SKM-1 treated with dmso at 0.1 percent for 144 hours (cell line): Measurements from ENCODE around the gene LRIG1.

ENCODE experiments used
- DNase-seq: peaks from one replicate; lab custom pipeline; 2025; ENCODE audit not compliant: unreplicated experiment; lab: John Stamatoyannopoulos, UW

Gene LRIG1

GRCh38 chr3:66470956-66471686 is 29.7 kb downstream of the LRIG1 start:
- no peak for DNase-seq

- no peak for DNase-seq
Observed at GRCh38 chr3:66470285-66470684, 30.5 kb downstream of the LRIG1 start.

- no peak for DNase-seq
Observed at GRCh38 chr3:66469220-66469640, 31.6 kb downstream of the LRIG1 start.

GRCh38 chr3:66467996-66468735 is 32.7 kb downstream of the LRIG1 start:
- no peak for DNase-seq

DNA sequence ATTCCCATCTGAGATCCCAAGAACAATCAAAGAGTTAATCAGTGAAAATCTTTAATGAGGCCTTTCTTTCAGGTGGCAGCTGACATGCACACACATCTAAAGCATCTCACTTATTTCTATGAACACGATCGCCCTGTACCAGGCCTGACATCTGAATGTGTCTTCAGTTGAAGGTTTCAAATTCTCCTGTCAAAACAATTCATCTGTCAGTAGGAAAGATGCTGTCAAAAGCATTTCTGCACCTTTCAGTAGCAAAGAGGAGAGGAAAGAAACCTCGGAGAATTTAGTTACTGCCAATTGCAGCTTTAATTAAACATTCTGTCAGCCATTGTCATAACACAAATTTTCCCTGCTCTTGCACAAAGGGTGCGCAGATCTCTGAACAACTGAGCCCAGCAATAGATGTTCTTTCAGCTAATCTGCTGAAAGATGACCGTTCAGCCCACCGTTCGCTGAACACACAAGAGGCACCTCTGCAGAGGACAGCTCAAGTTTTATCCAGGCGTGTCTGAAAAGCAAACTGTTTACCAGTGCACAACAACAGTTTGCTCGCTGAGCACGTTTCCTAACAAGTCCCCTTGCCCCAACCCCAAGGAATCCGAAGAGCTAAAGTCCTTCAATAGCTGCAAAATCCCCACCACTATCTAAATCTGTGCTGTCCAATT is 34.1 kb downstream of the LRIG1 start:
- no peak for DNase-seq

- DNase-seq, result peak; percentile 17
Observed at GRCh38 chr3:66465587-66465986, 35.2 kb downstream of the LRIG1 start.

DNA sequence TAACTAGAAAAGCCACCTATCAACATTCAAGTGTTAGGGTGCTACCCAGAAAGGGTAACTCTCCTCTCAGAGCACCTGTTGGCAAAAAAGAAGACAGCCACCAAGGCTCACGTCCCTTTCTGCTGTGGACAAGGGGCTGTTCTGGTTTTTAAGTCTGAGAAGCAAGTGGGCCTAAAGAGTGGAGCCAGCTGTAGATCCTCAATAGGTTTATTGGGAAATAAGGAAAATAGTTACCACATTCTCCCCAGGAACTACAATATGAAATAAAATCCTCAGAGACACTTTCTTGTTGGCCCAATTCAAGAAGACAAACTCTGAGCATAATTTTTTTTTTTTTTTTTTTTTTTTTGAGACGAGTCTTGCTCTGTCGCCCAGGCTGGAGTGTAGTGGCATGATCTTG is 35.8 kb downstream of the LRIG1 start:
- DNase-seq, result no peak

GRCh38 chr3:66464512-66464894 is 36.3 kb downstream of the LRIG1 start:
- DNase-seq, result no peak

DNA sequence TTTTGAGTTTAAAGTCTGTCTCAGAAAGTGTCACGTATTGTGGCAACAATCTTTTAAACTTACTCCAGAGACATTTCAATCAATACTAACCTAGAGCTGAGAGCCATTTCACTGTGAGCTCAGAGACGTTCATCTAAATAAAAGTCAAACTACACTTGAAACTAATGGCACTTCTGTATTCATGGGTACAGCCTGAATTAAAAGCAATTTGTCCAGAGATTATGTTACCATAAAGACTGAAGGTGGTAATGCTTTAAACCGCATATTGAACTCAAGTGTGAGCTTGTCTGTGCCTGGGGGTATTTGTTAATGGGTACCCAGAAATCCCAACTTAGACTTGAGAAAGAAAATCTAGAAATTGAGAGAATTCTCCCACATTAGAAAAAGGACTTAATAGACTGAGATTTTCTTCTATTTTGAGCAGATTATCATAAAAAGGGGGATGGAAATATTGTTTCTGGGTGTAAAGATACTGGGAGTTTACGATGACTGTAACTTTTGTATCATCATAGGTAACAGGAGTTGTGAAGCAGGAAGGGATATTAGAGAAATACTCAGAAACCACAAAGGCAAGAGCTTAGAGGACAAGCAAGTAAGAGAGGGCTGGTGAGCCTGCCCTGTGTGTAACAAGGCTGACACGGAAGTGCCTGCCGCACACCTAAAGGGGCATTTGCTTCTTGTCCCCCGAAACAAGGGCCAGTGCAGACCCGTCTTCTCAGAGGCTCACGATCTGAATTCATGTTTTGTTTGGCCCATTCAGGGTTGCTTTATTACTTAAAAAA is 36.9 kb downstream of the LRIG1 start:
- DNase-seq, result no peak

DNA sequence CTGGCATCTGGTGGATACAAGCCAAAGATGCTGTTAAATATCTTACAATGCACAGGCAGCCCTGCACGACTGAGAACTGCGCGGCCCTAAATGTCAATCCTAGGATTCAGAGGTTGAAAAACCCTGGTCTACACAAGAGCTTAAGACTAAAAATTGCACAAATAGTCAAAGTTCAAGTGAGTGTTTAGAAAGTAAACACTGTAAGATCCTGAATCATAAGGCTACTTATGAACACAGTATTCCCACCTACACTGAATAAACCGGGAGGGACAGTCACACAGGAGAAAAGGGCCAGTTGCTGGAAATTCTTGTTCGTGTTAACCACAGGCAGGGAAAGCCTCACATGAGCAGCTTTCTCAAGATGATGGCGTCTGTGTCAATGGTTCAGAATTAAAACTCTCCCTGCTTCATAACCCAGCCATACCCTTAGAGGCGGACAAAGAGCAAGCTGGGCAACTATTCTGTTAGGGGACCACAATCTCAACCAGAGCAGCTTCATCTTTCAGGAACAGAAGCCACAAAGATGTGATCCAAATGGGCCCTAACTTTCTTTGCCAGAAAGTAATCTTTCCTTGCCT is 37.7 kb downstream of the LRIG1 start:
- DNase-seq, result no peak

GRCh38 chr3:66457252-66457651 is 43.6 kb downstream of the LRIG1 start:
- DNase-seq, result no peak

GRCh38 chr3:66456711-66457173 is 44.1 kb downstream of the LRIG1 start:
- no peak for DNase-seq

DNA sequence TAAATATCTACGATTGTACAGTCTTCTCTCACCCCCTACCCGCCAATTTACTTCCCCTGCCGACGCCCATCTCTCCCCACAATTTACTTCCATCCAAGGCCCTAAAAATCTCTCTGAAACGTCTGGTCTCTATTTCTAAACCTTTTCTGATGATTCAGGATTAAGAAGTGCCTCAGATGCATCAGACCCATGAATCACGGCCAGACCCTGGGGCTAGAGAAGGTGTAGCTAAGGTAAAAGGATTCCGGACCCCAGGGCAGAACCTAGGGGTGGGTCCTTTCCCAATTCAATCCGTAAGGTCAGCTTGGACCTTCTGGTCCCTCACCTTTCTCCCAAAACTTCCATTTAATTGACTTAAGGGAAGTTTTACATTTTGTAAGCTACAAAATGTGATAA is 46.4 kb downstream of the LRIG1 start:
- no peak for DNase-seq

- no peak for DNase-seq
Observed at GRCh38 chr3:66453651-66454463, 47.0 kb downstream of the LRIG1 start.

DNA sequence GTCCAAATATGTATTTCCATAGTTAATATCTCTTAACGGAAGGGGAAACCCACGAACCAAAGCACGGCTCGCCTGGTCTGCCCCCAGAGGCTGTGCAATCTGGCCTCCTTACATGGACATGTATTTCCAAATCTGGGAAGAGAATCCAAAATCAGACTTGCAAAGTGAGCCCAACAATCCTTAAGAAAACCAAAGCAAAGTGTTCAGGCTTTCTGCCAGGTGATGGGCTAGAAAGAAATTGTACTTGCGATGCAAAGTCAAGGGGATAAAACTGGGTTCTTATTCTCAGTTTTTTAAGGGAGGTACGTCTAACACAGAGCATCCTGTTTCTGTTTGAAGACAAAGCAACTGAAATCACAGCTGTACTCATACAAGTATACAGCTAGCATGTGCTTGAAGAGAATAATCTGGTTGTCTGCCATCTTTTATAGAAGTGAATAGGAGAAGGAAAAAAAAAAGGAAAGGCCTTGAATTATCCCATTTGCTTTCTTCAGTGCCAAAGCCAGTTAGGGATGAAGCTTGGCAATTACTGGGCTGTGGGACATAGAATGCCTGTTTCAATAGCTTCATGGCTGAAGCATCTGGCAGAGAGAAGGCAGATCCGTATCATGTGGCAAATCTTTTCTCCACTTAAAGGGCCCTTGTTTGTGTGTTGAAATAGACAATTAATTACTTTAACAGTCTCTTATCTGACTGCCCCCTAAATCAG is 48.4 kb downstream of the LRIG1 start:
- DNase-seq, result no peak

GRCh38 chr3:66451766-66452165 is 49.1 kb downstream of the LRIG1 start:
- no peak for DNase-seq

DNA sequence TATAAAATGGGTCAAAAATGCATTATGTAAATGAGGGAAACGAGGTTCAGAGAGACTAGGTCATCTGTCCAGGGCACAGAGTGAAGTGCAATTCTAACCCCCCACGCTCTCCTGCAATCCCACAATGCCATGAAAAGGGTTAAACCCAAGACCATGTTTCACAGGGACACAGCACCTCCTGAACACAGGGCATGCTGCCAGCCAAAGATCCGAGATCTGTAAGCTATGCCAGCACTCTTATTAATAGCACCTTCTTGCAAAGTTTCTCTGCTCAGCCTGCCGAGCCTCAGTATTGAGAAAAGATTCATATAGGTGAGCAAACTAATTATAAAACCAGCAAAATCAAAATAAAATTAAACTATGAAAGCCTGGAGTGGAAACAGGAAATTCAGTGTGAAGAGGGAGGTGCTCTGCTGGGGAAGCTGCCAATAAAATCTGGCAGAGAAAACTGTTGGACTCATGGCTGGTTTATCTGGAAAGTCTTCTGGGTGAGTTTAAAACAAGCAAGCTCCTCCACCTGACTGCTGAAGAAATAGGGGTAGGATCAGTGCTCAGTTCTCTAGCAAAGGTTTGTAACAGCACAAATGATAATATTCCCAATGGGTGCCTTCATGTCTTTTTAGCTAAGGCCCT is 50.3 kb downstream of the LRIG1 start:
- DNase-seq, result no peak

- peak; percentile 47 for DNase-seq
Observed at GRCh38 chr3:66449411-66449974, 51.3 kb downstream of the LRIG1 start.
